Tibial artery (tissue), 4 donors: ENCODE measurements around the gene LBX2.
"Not testable (repeated sequence)": the region's sequence is repeated elsewhere in the genome, so short reads cannot be mapped to it uniquely, and the experiment has no call there.

Experiments used
- DNase-seq, 2 donors: peaks; one replicate each; pipeline ENCODE4 v3.0.0-alpha.2; 2019
- H3K27ac ChIP-seq, 2 donors: fragments of 200-600 bp; sonication (generic) in 1 of 2; 1 replicate in 1 of 2; 2 replicates in 1 of 2; pipeline ENCODE4 v1.5.1; 2018 to 2019; ENCODE audit warnings: mild to moderate bottlenecking in 1 of 2
- H3K27me3 ChIP-seq, 2 donors: fragments of 200-600 bp; sonication (generic) in 1 of 2; one replicate each; pipeline versions ENCODE4 v1.5.1 to v1.6.0; 2016 to 2019
- H3K36me3 ChIP-seq, 3 donors: fragments of 200-600 bp; sonication (generic) in 2 of 3; one replicate each; pipeline ENCODE4 v1.5.1; 2016 to 2019; ENCODE audit warnings: mild to moderate bottlenecking in 2 of 3
- H3K4me1 ChIP-seq, 4 donors: fragments of 200-600 bp; sonication (generic) in 2 of 4; 1 replicate in 3 of 4; 2 replicates in 1 of 4; pipeline ENCODE4 v1.5.1; 2016 to 2019
- H3K4me3 ChIP-seq, 2 donors: fragments of 200-600 bp; sonication (generic) in 1 of 2; 1 replicate in 1 of 2; 2 replicates in 1 of 2; pipeline ENCODE4 v1.5.1; 2018 to 2019; ENCODE audit warnings: mild to moderate bottlenecking in 2 of 2
- H3K9me3 ChIP-seq, 3 donors: fragments of 200-600 bp; sonication (generic) in 1 of 3; one replicate each; pipeline ENCODE4 v1.5.1; 2016 to 2019
- intact Hi-C: fragments of 100-400 bp; cut with DNase I; formaldehyde crosslinking; loops from one replicate; pipeline ENCODE4 v1.15.0; 2023; ENCODE audit warnings: low total_unique reads
- TF ChIP-seq, protein P1 (sequence below), 2 experiments: fragments of 200-600 bp in 1 of 2; fragments of 450-650 bp in 1 of 2; IDR thresholded peaks; one replicate each; pipeline ENCODE4 v1.5.1; 2017 to 2019; ENCODE audit warnings: antibody characterized with exemption in 2 of 2, mild to moderate bottlenecking in 1 of 2, moderate library complexity in 1 of 2

LBX2 gene

DNA sequence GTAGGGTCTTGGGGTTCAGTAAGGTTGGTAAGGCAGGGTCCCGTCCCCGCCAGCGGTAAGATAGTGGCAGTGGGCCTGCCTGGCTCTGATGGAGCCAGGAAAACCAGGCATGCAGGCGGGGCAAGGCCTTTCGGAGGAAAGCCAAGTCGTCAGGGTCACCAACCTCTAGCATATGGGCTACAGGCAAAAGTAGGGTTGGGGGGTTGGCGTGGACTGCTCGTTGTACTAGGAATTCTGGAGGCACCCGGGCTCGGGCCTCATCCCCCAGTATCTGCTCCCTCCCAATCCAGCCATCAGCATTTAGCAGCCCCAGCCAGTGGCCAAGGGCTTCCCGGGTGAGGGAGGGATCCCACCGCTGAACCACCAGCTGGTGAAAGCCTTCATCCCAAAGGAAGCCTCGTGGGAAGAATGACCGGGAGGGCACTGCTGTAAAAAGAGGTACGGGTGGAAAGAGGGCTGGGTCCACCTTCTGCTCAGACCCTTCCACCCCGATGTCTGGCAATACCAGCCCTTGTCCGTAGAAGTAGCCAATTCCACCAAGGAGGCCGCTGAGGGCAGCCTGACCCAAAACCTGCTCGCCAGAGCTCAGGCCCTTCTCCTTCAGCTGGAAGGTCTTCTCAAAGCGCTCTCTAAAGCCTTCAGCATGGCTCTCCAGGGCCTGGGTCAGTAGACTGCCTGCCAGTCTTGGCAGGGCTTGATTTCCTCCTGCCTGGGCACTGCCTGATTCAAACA, 37.2 kb downstream of the LBX2 start:
- intact Hi-C loops, result no loop called here
- Histone ChIP-seq H3K27ac (no peak overlapping the region), H3K36me3 (peaks cover 0 to 27% (median 10%) of the 10 kb centered on the region in 3 donors), H3K27me3 (no peaks in the 10 kb centered on the region), H3K4me3 (no peak overlapping the region), H3K4me1 (peaks cover 0 to 33% (median 28%) of the 10 kb centered on the region in 4 donors), H3K9me3 (no peaks in the 10 kb centered on the region)
- TF ChIP-seq, protein P1, sequence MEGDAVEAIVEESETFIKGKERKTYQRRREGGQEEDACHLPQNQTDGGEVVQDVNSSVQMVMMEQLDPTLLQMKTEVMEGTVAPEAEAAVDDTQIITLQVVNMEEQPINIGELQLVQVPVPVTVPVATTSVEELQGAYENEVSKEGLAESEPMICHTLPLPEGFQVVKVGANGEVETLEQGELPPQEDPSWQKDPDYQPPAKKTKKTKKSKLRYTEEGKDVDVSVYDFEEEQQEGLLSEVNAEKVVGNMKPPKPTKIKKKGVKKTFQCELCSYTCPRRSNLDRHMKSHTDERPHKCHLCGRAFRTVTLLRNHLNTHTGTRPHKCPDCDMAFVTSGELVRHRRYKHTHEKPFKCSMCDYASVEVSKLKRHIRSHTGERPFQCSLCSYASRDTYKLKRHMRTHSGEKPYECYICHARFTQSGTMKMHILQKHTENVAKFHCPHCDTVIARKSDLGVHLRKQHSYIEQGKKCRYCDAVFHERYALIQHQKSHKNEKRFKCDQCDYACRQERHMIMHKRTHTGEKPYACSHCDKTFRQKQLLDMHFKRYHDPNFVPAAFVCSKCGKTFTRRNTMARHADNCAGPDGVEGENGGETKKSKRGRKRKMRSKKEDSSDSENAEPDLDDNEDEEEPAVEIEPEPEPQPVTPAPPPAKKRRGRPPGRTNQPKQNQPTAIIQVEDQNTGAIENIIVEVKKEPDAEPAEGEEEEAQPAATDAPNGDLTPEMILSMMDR (IDR thresholded peaks at IDR 0.05), result no peak
- DNase-seq, result no peak

DNA sequence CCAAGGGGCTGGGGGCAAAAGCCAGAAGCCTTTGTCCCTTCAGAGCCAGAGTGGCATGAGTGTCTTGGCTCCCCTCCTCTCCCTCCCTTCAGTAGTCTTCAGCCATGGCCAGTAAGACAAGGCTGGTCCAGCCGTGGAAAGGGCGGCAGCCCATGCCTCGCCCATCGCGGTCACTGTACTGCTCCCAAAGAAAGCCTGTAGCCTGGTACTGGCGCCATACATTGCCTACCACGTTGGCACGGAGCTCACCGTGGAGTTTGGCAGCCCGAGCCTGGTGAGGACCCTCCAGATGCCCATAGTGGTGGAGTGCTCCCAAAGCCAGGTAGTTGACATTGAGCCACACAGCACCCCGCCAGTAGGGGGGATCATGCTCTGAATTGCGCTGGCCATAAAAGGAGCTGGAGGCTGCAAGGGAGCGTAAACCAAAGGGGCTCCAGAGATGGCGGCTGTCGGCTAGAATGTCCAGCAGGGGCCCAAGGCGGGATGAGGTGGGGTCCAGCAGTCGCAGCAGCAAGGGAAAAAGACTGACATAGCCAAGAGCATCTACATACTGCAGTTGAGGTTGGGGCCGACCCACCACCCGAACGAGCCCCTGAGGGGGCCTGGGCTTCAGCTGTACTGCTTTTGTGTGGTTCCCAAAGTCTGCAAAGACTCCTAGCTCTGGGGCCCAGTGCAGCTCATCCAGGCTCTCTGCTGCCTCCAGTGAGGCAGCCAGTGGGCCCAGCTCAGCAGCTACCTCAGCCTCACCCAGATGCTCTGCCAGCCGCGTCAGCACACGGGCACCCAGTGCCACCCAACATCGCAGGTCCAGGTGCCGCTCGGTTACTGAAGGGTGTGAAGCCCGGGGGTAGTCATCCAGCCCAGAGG, 38.0 kb downstream of the LBX2 start:
- TF ChIP-seq, protein P1 (IDR thresholded peaks at IDR 0.05), result no peak
- DNase-seq, result no peak
- H3K4me1 ChIP-seq, result peaks cover 0 to 40% (median 36%) of the 10 kb centered on the region in 4 donors

DNA sequence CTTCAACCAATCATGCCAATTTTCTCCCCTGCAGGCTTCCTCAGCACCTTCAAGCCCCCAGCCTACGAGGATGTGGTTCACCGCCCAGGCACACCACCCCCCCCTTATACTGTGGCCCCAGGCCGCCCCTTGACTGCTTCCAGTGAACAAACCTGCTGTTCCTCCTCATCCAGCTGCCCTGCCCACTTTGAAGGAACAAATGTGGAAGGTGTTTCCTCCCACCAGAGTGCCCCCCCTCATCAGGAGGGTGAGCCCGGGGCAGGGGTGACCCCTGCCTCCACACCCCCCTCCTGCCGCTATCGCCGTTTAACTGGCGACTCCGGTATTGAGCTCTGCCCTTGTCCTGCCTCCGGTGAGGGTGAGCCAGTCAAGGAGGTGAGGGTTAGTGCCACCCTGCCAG, 39.2 kb downstream of the LBX2 start:
- intact Hi-C loops, result not testable (repeated sequence)

More for the DNA sequence above, 38.0 kb downstream of the LBX2 start:
- H3K27ac ChIP-seq, result no peak overlapping the region
- no peak overlapping the region for H3K4me3 ChIP-seq
- H3K36me3 ChIP-seq, result peaks cover 0 to 27% (median 10%) of the 10 kb centered on the region in 3 donors
- H3K9me3 ChIP-seq, result no peaks in the 10 kb centered on the region
- intact Hi-C loops, result no loop called here
- H3K27me3 ChIP-seq, result no peaks in the 10 kb centered on the region

GRCh38 chr2:74459503-74460118, 39.8 kb downstream of the LBX2 start:
- H3K27ac ChIP-seq, DNase-seq, H3K9me3 ChIP-seq, intact Hi-C loops, H3K27me3 ChIP-seq: not testable (repeated sequence)
- Histone ChIP-seq H3K4me1 (peaks cover 0 to 45% (median 41%) of the 10 kb centered on the region in 4 donors), H3K4me3 (peak overlapping the region in 1 of 2 donors; percentile 66), H3K36me3 (peaks cover 0 to 27% (median 10%) of the 10 kb centered on the region in 3 donors)

More for the DNA sequence above, 39.2 kb downstream of the LBX2 start:
- not testable (repeated sequence) for H3K27ac ChIP-seq, DNase-seq, H3K27me3 ChIP-seq, H3K4me3 ChIP-seq, H3K9me3 ChIP-seq
- Histone ChIP-seq H3K4me1 (peaks cover 0 to 44% (median 41%) of the 10 kb centered on the region in 4 donors), H3K36me3 (peaks cover 0 to 27% (median 10%) of the 10 kb centered on the region in 3 donors)

DNA sequence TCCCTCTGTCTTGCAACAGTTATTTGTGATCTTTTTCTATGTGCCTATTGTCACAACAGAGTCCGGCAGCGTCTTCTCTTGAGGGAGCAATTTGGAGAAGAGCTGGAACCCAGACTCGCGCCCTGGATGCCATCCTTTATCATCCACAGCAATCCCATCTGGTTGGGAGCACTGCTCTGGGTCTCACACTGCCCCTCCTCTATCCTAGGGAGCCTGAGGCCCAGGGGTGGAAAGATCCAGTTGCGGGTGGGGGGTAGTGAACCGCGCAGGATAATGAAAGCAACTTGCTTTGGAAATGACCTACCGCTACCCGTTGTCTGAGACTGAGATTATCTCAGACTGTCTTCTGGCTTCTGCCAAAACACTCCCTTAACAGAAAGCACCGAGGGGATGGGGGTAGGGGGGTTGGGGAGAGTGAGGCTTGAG, 40.5 kb downstream of the LBX2 start:
- Histone ChIP-seq H3K4me3 (peak overlapping the region; percentile 66 to 92), H3K9me3 (no peaks in the 10 kb centered on the region), H3K4me1 (peaks cover 0 to 38% (median 34%) of the 10 kb centered on the region in 4 donors), H3K27ac (peak overlapping the region; percentile 82 to 85), H3K36me3 (peaks cover 0 to 27% (median 10%) of the 10 kb centered on the region in 3 donors), H3K27me3 (no peaks in the 10 kb centered on the region)
- TF ChIP-seq, protein P1 (IDR thresholded peaks at IDR 0.05), result no peak
- no peak for DNase-seq
- intact Hi-C loops, result no loop called here

GRCh38 chr2:74458132-74458937, 41.1 kb downstream of the LBX2 start, which contains the start of gene WBP1:
Gene WBP1 (plus strand): TSS chr2:74458438. CDS start chr2:74458603, 165 bp downstream.
- Histone ChIP-seq H3K9me3 (no peaks in the 10 kb centered on the region), H3K4me3 (peak within 1 kb of the TSS; percentile 66 to 92), H3K36me3 (peaks cover 0 to 26% (median 10%) of the 10 kb centered on the region in 3 donors), H3K27ac (peak within 1 kb of the TSS; percentile 96 to 97), H3K27me3 (no peaks in the 10 kb centered on the region), H3K4me1 (peaks cover 0 to 34% (median 33%) of the 10 kb centered on the region in 4 donors)
- intact Hi-C loops, result no loop called here
- TF ChIP-seq, protein P1 (IDR thresholded peaks at IDR 0.05), result peak in 1 of 2 experiments; percentile 40
- DNase-seq, result peak; percentile 100
